RWPE2 (cell line): ENCODE results near the gene CNST.
"Not testable (repeated sequence)": the region's sequence is repeated elsewhere in the genome, so short reads cannot be mapped to it uniquely, and the experiment has no call there.

ENCODE experiments used
- ATAC-seq: fragments of 200-7000 bp; cut with Tn5 transposase; 3 replicates; pipeline ENCODE4 v1.9.1; 2021; ENCODE audit warnings: low read depth
- DNase-seq: peaks from one replicate; pipeline ENCODE4 v3.0.0-alpha.2; 2020; ENCODE audit warnings: low spot score
- H3K27ac ChIP-seq: fragments of 450-650 bp; 2 replicates; pipeline ENCODE4 v1.5.1; 2017; ENCODE audit warnings: mild to moderate bottlenecking; ENCODE audit not compliant: poor library complexity, severe bottlenecking
- H3K27me3 ChIP-seq: fragments of 250-450 bp; sonication (Bioruptor Pico); 2 replicates; pipeline ENCODE4 v1.5.1; 2021; ENCODE audit warnings: mild to moderate bottlenecking, moderate library complexity; ENCODE audit not compliant: insufficient read depth, poor library complexity, severe bottlenecking
- H3K36me3 ChIP-seq: fragments of 250-450 bp; sonication (Bioruptor Pico); 2 replicates; pipeline ENCODE4 v1.5.1; 2020; ENCODE audit warnings: low read depth, mild to moderate bottlenecking, moderate library complexity
- H3K4me1 ChIP-seq: fragments of 250-450 bp; sonication (Bioruptor Pico); 2 replicates; pipeline ENCODE4 v1.5.1; 2021; ENCODE audit warnings: mild to moderate bottlenecking, moderate library complexity; ENCODE audit not compliant: insufficient read depth, poor library complexity, severe bottlenecking
- H3K4me3 ChIP-seq: fragments of 250-450 bp; sonication (Bioruptor Pico); 2 replicates; pipeline ENCODE4 v1.5.1; 2021; ENCODE audit warnings: mild to moderate bottlenecking, moderate library complexity; ENCODE audit not compliant: severe bottlenecking
- H3K9me3 ChIP-seq: fragments of 250-450 bp; sonication (Bioruptor Pico); 2 replicates; pipeline ENCODE4 v1.5.1; 2021; ENCODE audit warnings: mild to moderate bottlenecking, moderate library complexity; ENCODE audit not compliant: severe bottlenecking
- CTCF ChIP-seq: fragments of 450-650 bp; IDR thresholded peaks from one replicate; pipeline ENCODE4 v1.5.1; 2017; ENCODE audit warnings: mild to moderate bottlenecking, moderate library complexity; ENCODE audit not compliant: poor library complexity, severe bottlenecking

The CNST gene

GRCh38 chr1:246629976-246630375, 63.7 kb downstream of the CNST start:
- Histone ChIP-seq H3K4me3 (no peak overlapping the region), H3K4me1 (no peaks in the 10 kb centered on the region), H3K27ac (no peak overlapping the region), H3K9me3 (no peaks in the 10 kb centered on the region), H3K36me3 (0 out of 2 replicates have a peak, but pooled peaks cover 8% of the 10 kb centered on the region), H3K27me3 (no peaks in the 10 kb centered on the region)
- ATAC-seq, result no peak
- no peak for DNase-seq
- TF ChIP-seq CTCF, result no peak

- no peaks in the 10 kb centered on the region for H3K9me3 ChIP-seq
- TF ChIP-seq CTCF, result no peak
- H3K36me3 ChIP-seq, result 0 out of 2 replicates have a peak, but pooled peaks cover 8% of the 10 kb centered on the region
- no peak overlapping the region for H3K27ac ChIP-seq
- no peak overlapping the region for H3K4me3 ChIP-seq
- no peaks in the 10 kb centered on the region for H3K4me1 ChIP-seq
- ATAC-seq (no peak), DNase-seq (no peak)
- H3K27me3 ChIP-seq, result no peaks in the 10 kb centered on the region
Measured at GRCh38 chr1:246631426-246631825, 65.2 kb downstream of the CNST start.

- Histone ChIP-seq H3K9me3 (no peaks in the 10 kb centered on the region), H3K27ac (no peak overlapping the region), H3K4me1 (no peaks in the 10 kb centered on the region), H3K4me3 (no peak overlapping the region), H3K36me3 (0 out of 2 replicates have a peak, but pooled peaks cover 8% of the 10 kb centered on the region), H3K27me3 (no peaks in the 10 kb centered on the region)
- ATAC-seq (no peak), DNase-seq (no peak)
- no peak for TF ChIP-seq CTCF
Measured at GRCh38 chr1:246632281-246633168, 66.3 kb downstream of the CNST start.

GRCh38 chr1:246634659-246635058, 68.4 kb downstream of the CNST start:
- ATAC-seq, H3K36me3 ChIP-seq, H3K4me1 ChIP-seq, DNase-seq, H3K4me3 ChIP-seq, H3K27me3 ChIP-seq, H3K27ac ChIP-seq, H3K9me3 ChIP-seq: not testable (repeated sequence)

GRCh38 chr1:246638941-246639655, 72.8 kb downstream of the CNST start:
- Histone ChIP-seq H3K27me3 (no peaks in the 10 kb centered on the region), H3K9me3 (no peaks in the 10 kb centered on the region), H3K27ac (no peak overlapping the region), H3K4me1 (no peaks in the 10 kb centered on the region), H3K36me3 (0 out of 2 replicates have a peak, but pooled peaks cover 4% of the 10 kb centered on the region), H3K4me3 (no peak overlapping the region)
- no peak for TF ChIP-seq CTCF
- DNase-seq (no peak), ATAC-seq (no peak)
